GM19467 (cell line): ENCODE measurements around the gene GLIPR1L1.
"Not testable (repeated sequence)": the region's sequence is repeated elsewhere in the genome, so short reads cannot be mapped to it uniquely, and the experiment has no call there.

Experiments used
- ATAC-seq: cut with Tn5 transposase; IDR thresholded peaks from one replicate; pipeline ENCODE4 v1.9.1; 2021; ENCODE audit warnings: mild to moderate bottlenecking, moderate library complexity; ENCODE audit not compliant: unreplicated experiment

Gene GLIPR1L1

GRCh38 chr12:75334384-75335030, at the start of gene GLIPR1L1:
TSS of gene GLIPR1L1 (plus strand) at chr12:75334670. CDS start at chr12:75334729, 59 bp downstream.
- ATAC-seq = peak; percentile 52

GRCh38 chr12:75288860-75289259, 45.6 kb upstream of the GLIPR1L1 start:
- no peak for ATAC-seq

GRCh38 chr12:75289753-75290152, 44.7 kb upstream of the GLIPR1L1 start:
- ATAC-seq = no peak

GRCh38 chr12:75291014-75291413, 43.5 kb upstream of the GLIPR1L1 start:
- ATAC-seq = no peak

- no peak for ATAC-seq
Observed at GRCh38 chr12:75294336-75294735, 40.1 kb upstream of the GLIPR1L1 start.

- no peak for ATAC-seq
Observed at GRCh38 chr12:75294797-75295196, 39.7 kb upstream of the GLIPR1L1 start.

GRCh38 chr12:75302225-75302624, 32.2 kb upstream of the GLIPR1L1 start:
- ATAC-seq = no peak

GRCh38 chr12:75302781-75303180, 31.7 kb upstream of the GLIPR1L1 start:
- ATAC-seq = no peak

GRCh38 chr12:75305412-75306332, 28.8 kb upstream of the GLIPR1L1 start:
- ATAC-seq = no peak

GRCh38 chr12:75308279-75308678, 26.2 kb upstream of the GLIPR1L1 start:
- no peak for ATAC-seq

GRCh38 chr12:75311369-75311768, 23.1 kb upstream of the GLIPR1L1 start:
- no peak for ATAC-seq

- ATAC-seq = no peak
Observed at GRCh38 chr12:75315518-75315917, 19.0 kb upstream of the GLIPR1L1 start.

GRCh38 chr12:75317784-75318183, 16.7 kb upstream of the GLIPR1L1 start:
- no peak for ATAC-seq

- no peak for ATAC-seq
Observed at GRCh38 chr12:75322464-75322863, 12.0 kb upstream of the GLIPR1L1 start.

- ATAC-seq = no peak
Observed at GRCh38 chr12:75323663-75324062, 10.8 kb upstream of the GLIPR1L1 start.

- no peak for ATAC-seq
Observed at GRCh38 chr12:75327642-75328041, 6.8 kb upstream of the GLIPR1L1 start.

- peak; percentile 88 for ATAC-seq
Observed at GRCh38 chr12:75329918-75330826, 4.3 kb upstream of the GLIPR1L1 start, which contains the start of gene CAPS2. TSS of gene CAPS2 (minus strand) at chr12:75330324. CDS start at chr12:75326498, 3,826 bp downstream.

GRCh38 chr12:75337905-75338304, 3.4 kb downstream of the GLIPR1L1 start:
- peak; percentile 49 for ATAC-seq

GRCh38 chr12:75341873-75342272, 7.4 kb downstream of the GLIPR1L1 start:
- no peak for ATAC-seq

GRCh38 chr12:75345531-75345930, 11.1 kb downstream of the GLIPR1L1 start:
- no peak for ATAC-seq

GRCh38 chr12:75346215-75346614, 11.7 kb downstream of the GLIPR1L1 start:
- ATAC-seq = not testable (repeated sequence)
